Activated naive CD4-positive, alpha-beta T cell treated with anti-CD3 and anti-CD28 coated beads for 36 hours (primary cell): ENCODE results near the gene MYD88. TPM values are rescaled to one million over a fixed set of nuclear protein-coding genes. Genes with fewer than 3 reads are reported as not detected.
"Not testable (repeated sequence)": the region's sequence is repeated elsewhere in the genome, so short reads cannot be mapped to it uniquely, and the experiment has no call there.

Experiments used
- CTCF ChIA-PET: fragments of 350-600 bp; sonication (Branson Sonifier 250); formaldehyde crosslinking; loops from one replicate; lab custom pipeline; 2021; ENCODE audit warnings: antibody characterized with exemption; lab: Charles Lee
- DNase-seq: peaks from one replicate; pipeline ENCODE4 v3.0.0-alpha.2; 2020
- H3K27ac Mint-ChIP-seq: one replicate; pipeline ENCODE4 v1.8.0; 2021; ENCODE audit warnings: mild to moderate bottlenecking, mixed read lengths
- H3K27me3 Mint-ChIP-seq: one replicate; pipeline ENCODE4 v1.8.0; 2021; ENCODE audit warnings: low read depth, mixed read lengths
- H3K36me3 Mint-ChIP-seq: one replicate; pipeline ENCODE4 v1.8.0; 2021; ENCODE audit warnings: low read depth, mixed read lengths
- H3K4me1 Mint-ChIP-seq: one replicate; pipeline ENCODE4 v1.8.0; 2021; ENCODE audit warnings: low read depth, mixed read lengths
- H3K4me3 Mint-ChIP-seq: one replicate; pipeline ENCODE4 v1.8.0; 2021; ENCODE audit warnings: mild to moderate bottlenecking, moderate library complexity, mixed read lengths
- H3K9me3 Mint-ChIP-seq: one replicate; pipeline ENCODE4 v1.8.0; 2021; ENCODE audit warnings: mixed read lengths
- intact Hi-C: fragments of 100-400 bp; cut with micrococcal nuclease; formaldehyde crosslinking; loops from one replicate; pipeline ENCODE4 v1.15.1; 2023
- total RNA-seq, 2 experiments: library from RNA; stranded (reverse); gene quantifications; one replicate each; pipeline ENCODE4 v1.2.3, GENCODE V29; 2021

Gene MYD88
- total RNA-seq, 2 experiments from 2014 or later = 16.6 to 19.3 TPM

- H3K27me3 Mint-ChIP-seq = no peaks in the 10 kb centered on the region
- H3K4me3 Mint-ChIP-seq = no peak overlapping the region
- intact Hi-C loops = no loop called here
- H3K4me1 Mint-ChIP-seq = peaks cover 41% of the 10 kb centered on the region
- H3K9me3 Mint-ChIP-seq = peaks cover under 1% of the 10 kb centered on the region
- H3K27ac Mint-ChIP-seq = no peak overlapping the region
- H3K36me3 Mint-ChIP-seq = peaks cover under 1% of the 10 kb centered on the region
- CTCF ChIA-PET = interaction anchor here (1.5 to 3.9 kb wide), 2 partner anchors 12 kb away, joined by 4 to 19 read pairs; partner anchors contain the start of gene OXSR1
- DNase-seq = no peak
These were observed 14.1 kb downstream of the MYD88 start for GRCh38 chr3:38152609-38153008.

GRCh38 chr3:38153221-38153620 lies 14.8 kb downstream of the MYD88 start:
- no peaks in the 10 kb centered on the region for H3K36me3 Mint-ChIP-seq
- CTCF ChIA-PET = interaction anchor here (0.8 to 3.9 kb wide), 3 partner anchors 11 to 18 kb away, joined by 3 to 19 read pairs (median 4); partner anchors contain the start of gene OXSR1
- no peak for DNase-seq
- intact Hi-C loops = no loop called here
- no peaks in the 10 kb centered on the region for H3K27me3 Mint-ChIP-seq
- no peak overlapping the region for H3K27ac Mint-ChIP-seq
- peaks cover 37% of the 10 kb centered on the region for H3K4me1 Mint-ChIP-seq
- no peak overlapping the region for H3K4me3 Mint-ChIP-seq
- H3K9me3 Mint-ChIP-seq = no peaks in the 10 kb centered on the region

DNA sequence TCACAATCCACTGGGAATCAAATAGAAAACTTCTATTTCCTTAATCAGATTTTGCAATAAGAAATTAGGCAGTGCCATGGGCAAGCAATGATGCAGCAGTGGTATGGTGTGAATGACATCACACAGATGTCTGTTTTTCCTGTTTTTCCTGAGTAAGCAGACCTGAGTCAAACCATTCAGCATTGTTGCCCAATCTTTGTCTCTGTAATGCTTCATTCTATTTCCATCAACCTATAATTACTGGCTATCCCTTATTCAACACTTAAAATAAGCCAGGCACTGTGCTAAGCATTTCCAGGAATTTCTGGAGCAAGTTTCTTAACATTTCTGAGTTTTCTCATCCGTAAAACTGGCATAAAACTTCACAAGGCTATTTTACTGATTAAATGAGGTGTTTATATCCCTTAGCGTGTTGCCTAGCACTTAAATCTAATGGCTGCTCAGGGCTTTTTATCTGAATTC lies 15.6 kb downstream of the MYD88 start:
- Mint-ChIP-seq H3K4me1 (peaks cover 35% of the 10 kb centered on the region), H3K4me3 (no peak overlapping the region), H3K27ac (no peak overlapping the region), H3K27me3 (no peaks in the 10 kb centered on the region), H3K9me3 (no peaks in the 10 kb centered on the region), H3K36me3 (no peaks in the 10 kb centered on the region)
- DNase-seq = no peak
- intact Hi-C loops = loop anchor here (1.0 kb wide), 2 partner anchors 11 to 17 kb away; partner anchors contain the start of genes ACAA1 and OXSR1
- CTCF ChIA-PET = interaction anchor here (0.6 to 3.9 kb wide), 3 partner anchors 10 to 36 kb away, joined by 3 to 19 read pairs (median 3); partner anchors contain the start of gene OXSR1

- CTCF ChIA-PET = interaction anchor here (0.6 to 3.9 kb wide), 2 partner anchors 10 to 36 kb away, joined by 3 to 19 read pairs; partner anchors contain the start of gene OXSR1
- no peaks in the 10 kb centered on the region for H3K36me3 Mint-ChIP-seq
- H3K27ac Mint-ChIP-seq = no peak overlapping the region
These were observed 16.3 kb downstream of the MYD88 start for GRCh38 chr3:38154625-38155255.

GRCh38 chr3:38155825-38156224 lies 17.4 kb downstream of the MYD88 start:
- intact Hi-C loops = no loop called here
- CTCF ChIA-PET = interaction anchor here (3.9 kb wide), 1 partner anchor 8 kb away, joined by 19 read pairs; the partner anchor contains the start of gene OXSR1
- Mint-ChIP-seq H3K27me3 (no peaks in the 10 kb centered on the region), H3K27ac (no peak overlapping the region), H3K36me3 (no peaks in the 10 kb centered on the region), H3K4me1 (peaks cover 34% of the 10 kb centered on the region), H3K9me3 (no peaks in the 10 kb centered on the region), H3K4me3 (no peak overlapping the region)
- DNase-seq = no peak

More at GRCh38 chr3:38154625-38155255, 16.3 kb downstream of the MYD88 start:
- H3K4me1 Mint-ChIP-seq = peaks cover 35% of the 10 kb centered on the region
- H3K9me3 Mint-ChIP-seq = no peaks in the 10 kb centered on the region
- no peak overlapping the region for H3K4me3 Mint-ChIP-seq
- no peaks in the 10 kb centered on the region for H3K27me3 Mint-ChIP-seq
- DNase-seq = no peak
- intact Hi-C loops = loop anchor here (1.0 kb wide), 2 partner anchors 11 to 17 kb away; partner anchors contain the start of genes ACAA1 and OXSR1

DNA sequence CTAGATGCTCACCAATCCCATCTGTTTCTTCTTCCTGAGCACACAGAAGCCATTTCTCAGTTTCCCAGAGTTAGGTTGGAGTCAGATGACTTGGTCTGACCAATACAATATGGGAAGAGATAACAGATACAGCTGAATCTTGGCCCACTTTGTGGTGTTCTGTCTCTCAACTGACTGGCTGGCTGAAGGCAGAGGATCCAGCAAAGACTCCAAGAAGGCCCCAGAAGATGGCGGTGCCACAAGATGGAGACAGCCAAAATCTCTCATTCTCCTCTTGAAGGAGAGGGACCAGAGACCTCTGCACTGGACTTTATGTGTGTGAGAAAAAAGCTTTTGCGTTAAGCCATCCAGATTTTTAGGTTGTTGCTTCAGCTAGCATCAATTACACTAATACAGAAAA lies 18.7 kb downstream of the MYD88 start:
- DNase-seq = no peak
- intact Hi-C loops = no loop called here
- Mint-ChIP-seq H3K27ac (no peak overlapping the region), H3K9me3 (no peaks in the 10 kb centered on the region), H3K4me1 (peaks cover 23% of the 10 kb centered on the region), H3K4me3 (no peak overlapping the region), H3K27me3 (no peaks in the 10 kb centered on the region), H3K36me3 (no peaks in the 10 kb centered on the region)
- CTCF ChIA-PET = interaction anchor here (0.6 kb wide), 1 partner anchor 66 kb away, joined by 3 read pairs; no protein-coding TSS in a partner anchor

DNA sequence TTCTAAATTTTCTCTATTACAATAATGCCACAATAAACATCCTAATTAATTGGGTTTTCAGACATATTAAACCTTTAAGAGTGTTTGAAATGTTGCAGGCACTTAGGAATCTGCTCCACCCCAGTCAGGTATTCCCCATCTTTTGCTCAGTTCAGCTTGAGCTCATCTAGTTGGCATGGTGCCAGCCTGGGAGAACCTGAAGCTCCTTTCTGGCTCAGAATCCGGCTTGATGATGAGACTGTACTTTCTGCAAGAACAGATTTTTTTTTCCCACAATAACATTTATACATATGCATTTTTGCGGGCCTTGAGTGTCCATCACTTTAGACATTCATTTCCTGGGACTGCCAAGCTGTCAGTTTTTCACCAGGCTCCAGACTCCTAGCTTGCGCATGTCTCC lies 19.1 kb downstream of the MYD88 start:
- Mint-ChIP-seq H3K36me3 (no peaks in the 10 kb centered on the region), H3K4me3 (no peak overlapping the region), H3K4me1 (peaks cover 22% of the 10 kb centered on the region), H3K27ac (no peak overlapping the region), H3K27me3 (no peaks in the 10 kb centered on the region), H3K9me3 (no peaks in the 10 kb centered on the region)
- DNase-seq = no peak
- intact Hi-C loops = no loop called here
- CTCF ChIA-PET = interaction anchor here (0.5 to 0.6 kb wide), 2 partner anchors 66 to 363 kb away, joined by 3 read pairs; no protein-coding TSS in a partner anchor

- no peak overlapping the region for H3K4me3 Mint-ChIP-seq
- H3K27ac Mint-ChIP-seq = no peak overlapping the region
- CTCF ChIA-PET = no interaction called here
- peaks cover 18% of the 10 kb centered on the region for H3K4me1 Mint-ChIP-seq
- no peaks in the 10 kb centered on the region for H3K27me3 Mint-ChIP-seq
- DNase-seq = no peak
- intact Hi-C loops = no loop called here
- H3K9me3 Mint-ChIP-seq = no peaks in the 10 kb centered on the region
- H3K36me3 Mint-ChIP-seq = no peaks in the 10 kb centered on the region
These were observed 20.0 kb downstream of the MYD88 start for GRCh38 chr3:38158472-38158871.

GRCh38 chr3:38160704-38161103 lies 22.2 kb downstream of the MYD88 start:
- H3K4me1 Mint-ChIP-seq, DNase-seq, intact Hi-C loops, CTCF ChIA-PET, H3K27ac Mint-ChIP-seq, H3K27me3 Mint-ChIP-seq, H3K9me3 Mint-ChIP-seq, H3K36me3 Mint-ChIP-seq, H3K4me3 Mint-ChIP-seq: not testable (repeated sequence)

DNA sequence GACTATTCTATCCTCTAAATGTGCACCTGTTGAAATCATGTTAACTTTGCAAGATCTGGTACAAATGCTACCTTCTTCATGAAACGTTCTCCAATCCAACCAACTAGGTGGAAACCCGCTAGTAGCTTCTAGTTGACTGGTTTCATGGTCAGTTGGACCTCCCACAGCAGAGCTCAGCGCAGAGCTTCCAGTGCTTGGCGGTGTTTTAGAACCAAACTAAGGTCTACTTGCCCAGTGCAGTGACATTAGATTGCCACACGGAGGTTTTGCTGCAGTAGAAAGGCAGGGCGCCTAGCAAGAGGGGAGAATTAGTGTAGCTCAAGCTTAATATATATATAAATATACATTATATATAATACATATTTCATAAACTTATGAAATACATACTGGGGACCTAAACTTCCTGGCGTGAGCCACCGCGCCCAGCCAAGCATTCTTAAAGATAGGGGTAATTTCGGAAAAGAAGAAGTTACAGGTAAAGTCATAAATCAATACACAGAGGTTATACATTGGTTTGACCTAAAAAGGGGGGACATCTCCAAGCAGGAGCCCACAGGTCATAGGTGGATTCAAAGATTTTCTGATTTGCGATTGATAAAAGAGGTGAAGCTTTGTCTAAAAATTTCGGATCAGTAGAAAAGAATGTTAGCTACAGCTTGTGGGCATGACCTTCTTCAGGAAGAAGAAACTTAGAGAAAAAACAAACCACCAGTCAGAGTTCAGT lies 24.8 kb downstream of the MYD88 start:
- Mint-ChIP-seq H3K27me3 (no peaks in the 10 kb centered on the region), H3K36me3 (peaks cover 7% of the 10 kb centered on the region), H3K4me1 (peaks cover 27% of the 10 kb centered on the region), H3K27ac (peak overlapping the region; percentile 46), H3K4me3 (peak overlapping the region; percentile 15), H3K9me3 (no peaks in the 10 kb centered on the region)
- intact Hi-C loops = no loop called here
- peak; percentile 27 for DNase-seq
- CTCF ChIA-PET = interaction anchor here (0.7 to 4.0 kb wide), 8 partner anchors 8 to 198 kb away, joined by 3 to 19 read pairs (median 4); no protein-coding TSS in a partner anchor

DNA sequence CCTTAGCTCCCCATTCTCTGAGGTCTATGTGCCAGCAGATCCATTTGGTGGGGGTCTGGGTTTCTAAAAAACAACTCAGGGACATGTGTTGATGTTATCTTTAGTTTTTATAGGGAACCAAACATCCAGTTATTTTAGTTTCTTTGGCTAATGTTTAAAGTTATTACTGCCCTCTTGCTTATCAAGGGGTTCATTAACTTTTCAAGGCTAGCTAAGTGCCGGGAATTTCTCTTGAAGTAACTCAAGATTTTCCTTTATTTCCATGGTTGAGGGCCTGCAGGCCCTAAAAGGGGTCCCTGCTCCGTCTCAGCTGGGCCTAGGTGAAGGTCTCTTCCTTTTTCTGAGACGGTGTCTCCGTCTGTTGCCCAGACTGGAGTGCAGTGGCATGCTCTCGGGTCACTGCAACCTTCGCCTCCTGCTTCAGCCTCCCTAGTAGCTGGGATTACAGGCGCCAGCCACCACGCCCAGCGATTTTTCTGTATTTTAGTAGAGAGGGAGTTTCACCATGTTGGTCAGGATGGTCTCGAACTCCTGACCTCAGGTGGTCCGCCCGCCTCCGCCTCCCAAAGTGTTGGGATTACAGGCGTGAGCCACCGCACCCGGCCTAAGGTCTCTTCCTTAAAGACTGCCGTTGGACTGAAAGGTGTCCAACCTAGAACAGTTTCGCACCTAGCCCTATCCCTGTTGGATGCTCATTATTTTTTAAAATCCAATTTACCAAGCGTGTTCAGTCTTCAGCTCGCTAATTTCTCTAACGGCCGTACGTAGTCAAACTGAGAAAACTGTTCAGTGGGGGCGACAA lies 25.6 kb downstream of the MYD88 start:
- intact Hi-C loops = loop anchor here (2.0 kb wide), 2 partner anchors 13 to 47 kb away; no protein-coding TSS in a partner anchor
- H3K9me3 Mint-ChIP-seq = no peaks in the 10 kb centered on the region
- peak overlapping the region; percentile 99 for H3K27ac Mint-ChIP-seq
- H3K4me1 Mint-ChIP-seq = peaks cover 33% of the 10 kb centered on the region
- CTCF ChIA-PET = interaction anchor here (1.0 to 4.0 kb wide), 6 partner anchors 8 to 135 kb away, joined by 3 to 19 read pairs (median 6); no protein-coding TSS in a partner anchor
- H3K27me3 Mint-ChIP-seq = no peaks in the 10 kb centered on the region
- DNase-seq = no peak
- peak overlapping the region; percentile 93 for H3K4me3 Mint-ChIP-seq
- H3K36me3 Mint-ChIP-seq = peaks cover 7% of the 10 kb centered on the region
